Measurements from ENCODE around the gene RABGAP1L.

- TF ChIP-seq CTCF (IDR thresholded peaks at IDR 0.05) (no peak), POLR2A (IDR thresholded peaks at IDR 0.05) (no peak)
Measured at GRCh38 chr1:174912264-174912663, 752.9 kb downstream of the RABGAP1L start.

Measured in Peyer's patch (tissue), 4 donors.